K562 (cell line): ENCODE results near the gene CSNK1D. TPM values are rescaled to one million over a fixed set of nuclear protein-coding genes. Genes with fewer than 3 reads are reported as not detected.

ENCODE experiments used
- BCL6 ChIP-seq: fragments of 250-450 bp; sonication (Bioruptor Pico); IDR thresholded peaks from 2 replicates; pipeline ENCODE4 v1.4.0; 2020
- CBX5 ChIP-seq: IDR thresholded peaks from 2 replicates; pipeline ENCODE4 v1.6.1; 2014; ENCODE audit warnings: low read depth, borderline replicate concordance
- CHD7 ChIP-seq: fragments of 200-600 bp; sonication (generic); IDR thresholded peaks from one replicate; pipeline ENCODE4 v1.6.1; 2012; ENCODE audit warnings: mild to moderate bottlenecking, low read depth, low read length, inconsistent platforms
- E2F1 ChIP-seq: sonication (generic); formaldehyde crosslinking; IDR thresholded peaks from 2 replicates; pipeline ENCODE4 v1.8.1; 2023; ENCODE audit warnings: mild to moderate bottlenecking, missing genetic modification reagents, moderate library complexity
- E2F5 ChIP-seq: sonication (generic); formaldehyde crosslinking; IDR thresholded peaks from 2 replicates; pipeline ENCODE4 v1.8.0; 2022; ENCODE audit warnings: mild to moderate bottlenecking, missing genetic modification reagents
- KLF6 ChIP-seq: fragments of 250-450 bp; sonication (Bioruptor Pico); IDR thresholded peaks from 2 replicates; pipeline ENCODE4 v1.4.0; 2020; ENCODE audit warnings: mild to moderate bottlenecking, moderate library complexity, borderline replicate concordance
- MTA3 ChIP-seq: fragments of 450-650 bp; formaldehyde crosslinking; IDR thresholded peaks from 2 replicates; pipeline ENCODE4 v1.6.1; 2017; ENCODE audit warnings: mild to moderate bottlenecking, borderline replicate concordance
- NFRKB ChIP-seq: fragments of 450-650 bp; IDR thresholded peaks from 2 replicates; pipeline ENCODE4 v1.6.1; 2016; ENCODE audit warnings: low read depth
- RBM34 ChIP-seq: fragments of 200-400 bp; formaldehyde crosslinking; IDR thresholded peaks from 2 replicates; pipeline ENCODE4 v1.6.1; 2018; ENCODE audit warnings: low read length, borderline replicate concordance; ENCODE audit not compliant: insufficient read depth
- STAG1 ChIP-seq: sonication (generic); formaldehyde crosslinking; IDR thresholded peaks from 2 replicates; pipeline ENCODE4 v1.5.0; 2020; ENCODE audit warnings: missing genetic modification reagents, borderline replicate concordance
- ZBTB7A ChIP-seq: IDR thresholded peaks from 2 replicates; pipeline ENCODE4 v1.6.1; 2011; ENCODE audit warnings: low read depth, mild to moderate bottlenecking, low read length, moderate library complexity, borderline replicate concordance; ENCODE audit not compliant: control insufficient read depth
- ZKSCAN8 ChIP-seq: fragments of 200-800 bp; sonication (Bioruptor generic); IDR thresholded peaks from 2 replicates; pipeline ENCODE4 v1.6.1; 2016; ENCODE audit warnings: missing genetic modification characterization, missing compliant biosample characterization
- ZNF24 ChIP-seq: fragments of 450-650 bp; IDR thresholded peaks from 2 replicates; pipeline ENCODE4 v1.6.1; 2016
- ZNF589 ChIP-seq: fragments of 200-800 bp; sonication (Bioruptor generic); IDR thresholded peaks from 2 replicates; pipeline ENCODE4 v1.6.1; 2016; ENCODE audit warnings: low read depth, missing genetic modification characterization, missing compliant biosample characterization
- polyA plus RNA-seq, 8 experiments: library from polyadenylated mRNA; depleted of rRNA in 4 of 8; stranded (reverse) in 5 of 8; unstranded in 3 of 8; fragments of >200 nt; fragmentation: Nextera tagmentation in 2 of 8; fragmentation: Illumina TruSeq in 1 of 8; extraction: Ambion mirVana in 2 of 8; extraction: Trizol in 1 of 8; gene quantifications; 2 replicates each; pipeline versions ENCODE4 v1.2.1 to v1.2.3, GENCODE V29; 2011 to 2014; ENCODE audit warnings: inconsistent platforms in 1 of 8, missing spikeins in 1 of 8
- total RNA-seq, 7 experiments: library from RNA; depleted of rRNA in 6 of 7; stranded (reverse); fragments of >200 nt in 6 of 7; fragmentation: Illumina TruSeq in 2 of 7; extraction: Trizol in 2 of 7; gene quantifications; 2 replicates each; pipeline versions ENCODE4 v1.2.1 to v1.2.3, GENCODE V29; 2011 to 2021; ENCODE audit warnings: low replicate concordance in 1 of 7

CSNK1D gene
- total and polyA plus RNA-seq, 9 of the 15 experiments (the other 6 are each of a cell fraction or from before 2014, with no cell fraction given): 6.5 to 133 (median 41.3) TPM

GRCh38 chr17:82236142-82236971 is 37.1 kb downstream of the CSNK1D start (continued):
- TF ChIP-seq CHD7 (no peak), CBX5 (no peak), E2F5 (CRISPR knock-in tag) (no peak), ZKSCAN8 (CRISPR knock-in tag) (no peak), ZNF589 (CRISPR knock-in tag) (no peak), ZBTB7A (peak; percentile 50; the same call in 1 of the 2 replicates), ZNF24 (no peak), MTA3 (peak; percentile 79; the same call in 1 of the 2 replicates), NFRKB (peak; percentile 22; the same call in 1 of the 2 replicates), STAG1 (peak; percentile 60), KLF6 (CRISPR knock-in tag) (no peak), BCL6 (CRISPR knock-in tag) (no peak), E2F1 (CRISPR knock-in tag) (no peak), RBM34 (no peak)
